LNCAP (cell line): ENCODE measurements around the gene POLR3GL.

Experiments used
- CTCF ChIP-seq: fragments of 450-650 bp; IDR thresholded peaks from 2 replicates; pipeline ENCODE4 v1.5.1; 2017; ENCODE audit warnings: mild to moderate bottlenecking

POLR3GL gene

GRCh38 chr1:145942871-145943270 is 21.6 kb upstream of the POLR3GL start:
- TF ChIP-seq CTCF, result no peak

- TF ChIP-seq CTCF, result no peak
Observed at GRCh38 chr1:145944532-145944931, 20.0 kb upstream of the POLR3GL start.

GRCh38 chr1:145946477-145946986 is 18.0 kb upstream of the POLR3GL start:
- TF ChIP-seq CTCF, result no peak

GRCh38 chr1:145947551-145947950 is 16.9 kb upstream of the POLR3GL start:
- TF ChIP-seq CTCF, result no peak

GRCh38 chr1:145949219-145949618 is 15.3 kb upstream of the POLR3GL start:
- no peak for TF ChIP-seq CTCF

- no peak for TF ChIP-seq CTCF
Observed at GRCh38 chr1:145951526-145951925, 13.0 kb upstream of the POLR3GL start.

- TF ChIP-seq CTCF, result no peak
Observed at GRCh38 chr1:145952903-145953302, 11.6 kb upstream of the POLR3GL start.

GRCh38 chr1:145953861-145954260 is 10.6 kb upstream of the POLR3GL start:
- TF ChIP-seq CTCF, result no peak
